Measurements from ENCODE around the gene KLHL26.

The KLHL26 gene

DNA sequence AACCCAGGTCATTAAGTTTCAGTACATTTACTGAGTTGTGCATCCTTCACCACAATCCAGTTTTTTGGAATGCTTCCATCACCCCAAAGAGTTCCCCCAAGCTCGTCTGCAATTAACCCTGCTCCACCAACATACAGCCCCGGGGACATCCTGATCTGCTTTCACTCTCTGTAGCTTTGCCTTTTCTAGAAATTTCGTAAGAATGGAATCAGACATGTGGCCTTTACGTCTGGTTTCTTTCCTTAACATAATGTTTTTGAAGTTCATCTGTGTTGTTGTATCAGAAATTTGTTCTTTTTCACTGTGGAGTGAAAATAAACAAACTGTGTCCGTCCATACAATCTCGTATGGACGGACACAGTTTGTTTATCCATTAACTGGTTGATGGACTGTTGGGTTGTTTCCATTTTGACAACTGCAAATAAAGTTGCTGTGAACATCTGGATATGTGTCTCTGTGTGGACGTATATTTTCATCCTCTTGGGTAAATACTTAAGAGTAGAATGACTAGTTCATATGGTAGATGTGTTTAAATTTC lies 2.9 kb downstream of the KLHL26 start:
- Histone ChIP-seq H3K27me3 (replicated peaks; ENCODE audit: control insufficient read depth, insufficient read depth, low read length) (no peaks in the 10 kb centered on the region), H3K4me3 (replicated peaks; ENCODE audit: low read depth, low read length) (no peak overlapping the region), H3K36me3 (ENCODE audit: control insufficient read depth, insufficient read depth, low read length) (no peaks in the 10 kb centered on the region)
- no peak for DNase-seq (ENCODE audit: extremely low read depth, insufficient read length)
- TF ChIP-seq, protein P1, sequence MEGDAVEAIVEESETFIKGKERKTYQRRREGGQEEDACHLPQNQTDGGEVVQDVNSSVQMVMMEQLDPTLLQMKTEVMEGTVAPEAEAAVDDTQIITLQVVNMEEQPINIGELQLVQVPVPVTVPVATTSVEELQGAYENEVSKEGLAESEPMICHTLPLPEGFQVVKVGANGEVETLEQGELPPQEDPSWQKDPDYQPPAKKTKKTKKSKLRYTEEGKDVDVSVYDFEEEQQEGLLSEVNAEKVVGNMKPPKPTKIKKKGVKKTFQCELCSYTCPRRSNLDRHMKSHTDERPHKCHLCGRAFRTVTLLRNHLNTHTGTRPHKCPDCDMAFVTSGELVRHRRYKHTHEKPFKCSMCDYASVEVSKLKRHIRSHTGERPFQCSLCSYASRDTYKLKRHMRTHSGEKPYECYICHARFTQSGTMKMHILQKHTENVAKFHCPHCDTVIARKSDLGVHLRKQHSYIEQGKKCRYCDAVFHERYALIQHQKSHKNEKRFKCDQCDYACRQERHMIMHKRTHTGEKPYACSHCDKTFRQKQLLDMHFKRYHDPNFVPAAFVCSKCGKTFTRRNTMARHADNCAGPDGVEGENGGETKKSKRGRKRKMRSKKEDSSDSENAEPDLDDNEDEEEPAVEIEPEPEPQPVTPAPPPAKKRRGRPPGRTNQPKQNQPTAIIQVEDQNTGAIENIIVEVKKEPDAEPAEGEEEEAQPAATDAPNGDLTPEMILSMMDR (IDR thresholded peaks at IDR 0.05; ENCODE audit: insufficient read depth, low read length, poor library complexity, severe bottlenecking) = no peak

- TF ChIP-seq, protein P1 (IDR thresholded peaks at IDR 0.05; ENCODE audit: insufficient read depth, low read length, poor library complexity, severe bottlenecking) = peak; percentile 21
- no peaks in the 10 kb centered on the region for H3K27me3 ChIP-seq (replicated peaks; ENCODE audit: control insufficient read depth, insufficient read depth, low read length)
- no peak overlapping the region for H3K4me3 ChIP-seq (replicated peaks; ENCODE audit: low read depth, low read length)
- peaks cover 2% of the 10 kb centered on the region for H3K36me3 ChIP-seq (ENCODE audit: control insufficient read depth, insufficient read depth, low read length)
- DNase-seq (ENCODE audit: extremely low read depth, insufficient read length) = no peak
Measured at GRCh38 chr19:18644196-18645034, 7.6 kb downstream of the KLHL26 start.

GRCh38 chr19:18645035-18645511 lies 8.2 kb downstream of the KLHL26 start:
- Histone ChIP-seq H3K36me3 (ENCODE audit: control insufficient read depth, insufficient read depth, low read length) (peaks cover 2% of the 10 kb centered on the region), H3K4me3 (replicated peaks; ENCODE audit: low read depth, low read length) (no peak overlapping the region), H3K27me3 (replicated peaks; ENCODE audit: control insufficient read depth, insufficient read depth, low read length) (no peaks in the 10 kb centered on the region)
- DNase-seq (ENCODE audit: extremely low read depth, insufficient read length) = no peak
- TF ChIP-seq, protein P1 (IDR thresholded peaks at IDR 0.05; ENCODE audit: insufficient read depth, low read length, poor library complexity, severe bottlenecking) = no peak

- no peak for DNase-seq (ENCODE audit: extremely low read depth, insufficient read length)
- Histone ChIP-seq H3K4me3 (replicated peaks; ENCODE audit: low read depth, low read length) (no peak overlapping the region), H3K27me3 (replicated peaks; ENCODE audit: control insufficient read depth, insufficient read depth, low read length) (no peaks in the 10 kb centered on the region), H3K36me3 (ENCODE audit: control insufficient read depth, insufficient read depth, low read length) (peaks cover 2% of the 10 kb centered on the region)
- TF ChIP-seq, protein P1 (IDR thresholded peaks at IDR 0.05; ENCODE audit: insufficient read depth, low read length, poor library complexity, severe bottlenecking) = no peak
Measured at GRCh38 chr19:18646535-18647370, 9.9 kb downstream of the KLHL26 start.

DNA sequence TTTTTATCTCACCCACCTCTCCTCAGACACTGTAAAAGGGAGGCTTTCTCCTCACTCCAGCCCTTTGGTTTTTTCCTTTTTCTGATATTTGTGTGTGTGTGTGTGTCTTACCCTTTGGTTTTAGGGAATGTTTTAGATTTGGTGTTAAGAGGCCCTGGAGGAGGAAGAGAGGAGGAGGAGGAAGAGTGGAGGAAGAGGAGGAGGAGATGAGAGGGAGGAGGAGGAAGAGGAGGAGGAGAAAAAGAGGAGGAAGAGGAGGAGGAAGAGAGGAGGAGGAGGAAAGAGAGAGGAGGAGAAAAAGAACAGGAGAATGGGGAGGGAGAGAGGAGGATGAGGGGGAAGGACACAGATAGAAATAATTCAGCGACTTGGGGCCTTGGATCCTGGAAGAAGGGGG lies 10.5 kb downstream of the KLHL26 start:
- DNase-seq (ENCODE audit: extremely low read depth, insufficient read length) = no peak
- peaks cover 2% of the 10 kb centered on the region for H3K36me3 ChIP-seq (ENCODE audit: control insufficient read depth, insufficient read depth, low read length)
- TF ChIP-seq, protein P1 (IDR thresholded peaks at IDR 0.05; ENCODE audit: insufficient read depth, low read length, poor library complexity, severe bottlenecking) = no peak
- H3K27me3 ChIP-seq (replicated peaks; ENCODE audit: control insufficient read depth, insufficient read depth, low read length) = no peaks in the 10 kb centered on the region
- H3K4me3 ChIP-seq (replicated peaks; ENCODE audit: low read depth, low read length) = no peak overlapping the region
